AG08396 (cell line): ENCODE results near the gene CHST3.

ENCODE experiments used
- DNase-seq: peaks from one replicate; pipeline ENCODE4 v3.0.0; 2012; ENCODE audit warnings: low spot score, mixed read lengths

CHST3 gene

GRCh38 chr10:72010234-72010973, 46.2 kb downstream of the CHST3 start:
- DNase-seq: no peak

GRCh38 chr10:72011016-72011415, 46.8 kb downstream of the CHST3 start:
- DNase-seq: no peak

GRCh38 chr10:72011468-72011867, 47.3 kb downstream of the CHST3 start:
- DNase-seq: no peak

GRCh38 chr10:72011976-72012512, 47.8 kb downstream of the CHST3 start:
- no peak for DNase-seq

GRCh38 chr10:72012796-72013195, 48.6 kb downstream of the CHST3 start:
- DNase-seq: no peak

- no peak for DNase-seq
These were observed 49.2 kb downstream of the CHST3 start for GRCh38 chr10:72013202-72013945.

GRCh38 chr10:72014197-72014596, 50.0 kb downstream of the CHST3 start:
- DNase-seq: no peak

- no peak for DNase-seq
These were observed 50.7 kb downstream of the CHST3 start for GRCh38 chr10:72014785-72015480.

GRCh38 chr10:72015841-72016240, 51.6 kb downstream of the CHST3 start:
- DNase-seq: no peak

- DNase-seq: no peak
These were observed 52.6 kb downstream of the CHST3 start for GRCh38 chr10:72016608-72017300.

GRCh38 chr10:72019085-72019876, 55.1 kb downstream of the CHST3 start:
- no peak for DNase-seq

- DNase-seq: no peak
These were observed 57.0 kb downstream of the CHST3 start for GRCh38 chr10:72020914-72021809.

GRCh38 chr10:72022228-72022627, 58.0 kb downstream of the CHST3 start:
- no peak for DNase-seq

GRCh38 chr10:72024596-72024995, 60.4 kb downstream of the CHST3 start:
- no peak for DNase-seq

- DNase-seq: no peak
These were observed 61.2 kb downstream of the CHST3 start for GRCh38 chr10:72025400-72025799.

GRCh38 chr10:72025832-72026231, 61.6 kb downstream of the CHST3 start:
- no peak for DNase-seq

- peak; percentile 53 for DNase-seq
These were observed 62.3 kb downstream of the CHST3 start for GRCh38 chr10:72026278-72027111.

GRCh38 chr10:72027498-72027897, 63.3 kb downstream of the CHST3 start:
- no peak for DNase-seq

GRCh38 chr10:72029414-72029813, 65.2 kb downstream of the CHST3 start:
- DNase-seq: no peak
